Stimulated activated naive B cell treated with anti-CD40 and anti-IgM and Interleukin-4, amounts not matched to agents 10 μg/mL and 1 μg/mL and 100 μg/mL, for 72 hours (primary cell): ENCODE results near the gene SH3TC1.

Experiments
- ATAC-seq, 2 donors: fragments of 150-1000 bp; cut with Tn5 transposase; replicated peaks; 2 replicates each; pipeline ENCODE4 v1.10.0; 2021; ENCODE audit warnings: moderate library complexity in 1 of 2
- DNase-seq: peaks from one replicate; pipeline ENCODE4 v3.0.0; 2021
- H3K27ac Mint-ChIP-seq: one replicate; pipeline ENCODE4 v1.8.0; 2022; ENCODE audit warnings: mild to moderate bottlenecking, mixed read lengths
- H3K27me3 Mint-ChIP-seq, 2 donors: one replicate each; pipeline ENCODE4 v1.8.0; 2022; ENCODE audit warnings: mixed read lengths in 2 of 2
- H3K36me3 Mint-ChIP-seq, 2 donors: one replicate each; pipeline ENCODE4 v1.8.0; 2022; ENCODE audit warnings: mixed read lengths in 2 of 2, mild to moderate bottlenecking in 1 of 2
- H3K4me1 Mint-ChIP-seq, 2 donors: one replicate each; pipeline ENCODE4 v1.8.0; 2022; ENCODE audit warnings: mixed read lengths in 2 of 2, mild to moderate bottlenecking in 1 of 2
- H3K4me3 Mint-ChIP-seq, 2 donors: one replicate each; pipeline ENCODE4 v1.8.0; 2022; ENCODE audit warnings: mild to moderate bottlenecking in 2 of 2, mixed read lengths in 2 of 2, moderate library complexity in 1 of 2
- H3K9me3 Mint-ChIP-seq, 2 donors: one replicate each; pipeline ENCODE4 v1.8.0; 2022; ENCODE audit warnings: mixed read lengths in 2 of 2, mild to moderate bottlenecking in 1 of 2

Gene SH3TC1

GRCh38 chr4:8284391-8284790, 85.3 kb downstream of the SH3TC1 start:
- Mint-ChIP-seq H3K9me3 (no peaks in the 10 kb centered on the region), H3K4me3 (no peak overlapping the region), H3K27me3 (no peaks in the 10 kb centered on the region), H3K27ac (no peak overlapping the region), H3K36me3 (no peaks in the 10 kb centered on the region), H3K4me1 (peaks cover 0 to 4% of the 10 kb centered on the region in 2 donors)
- no peak for DNase-seq
- ATAC-seq = no peak

- ATAC-seq (no peak), DNase-seq (no peak)
- Mint-ChIP-seq H3K27ac (no peak overlapping the region), H3K9me3 (no peaks in the 10 kb centered on the region), H3K27me3 (no peaks in the 10 kb centered on the region), H3K4me3 (no peak overlapping the region), H3K4me1 (peaks cover 0 to 3% of the 10 kb centered on the region in 2 donors), H3K36me3 (no peaks in the 10 kb centered on the region)
Observed at GRCh38 chr4:8285143-8285975, 86.3 kb downstream of the SH3TC1 start.

GRCh38 chr4:8285976-8286718, 87.1 kb downstream of the SH3TC1 start:
- H3K4me3 Mint-ChIP-seq = no peak overlapping the region
- ATAC-seq (no peak), DNase-seq (no peak)
- no peaks in the 10 kb centered on the region for H3K27me3 Mint-ChIP-seq
- H3K4me1 Mint-ChIP-seq = peaks cover 0 to 7% of the 10 kb centered on the region in 2 donors
- H3K36me3 Mint-ChIP-seq = no peaks in the 10 kb centered on the region
- H3K27ac Mint-ChIP-seq = no peak overlapping the region
- no peaks in the 10 kb centered on the region for H3K9me3 Mint-ChIP-seq

GRCh38 chr4:8286719-8287342, 87.7 kb downstream of the SH3TC1 start:
- no peaks in the 10 kb centered on the region for H3K27me3 Mint-ChIP-seq
- H3K27ac Mint-ChIP-seq = no peak overlapping the region
- H3K9me3 Mint-ChIP-seq = no peaks in the 10 kb centered on the region
- peaks cover 0 to 9% of the 10 kb centered on the region in 2 donors for H3K4me1 Mint-ChIP-seq
- DNase-seq (no peak), ATAC-seq (no peak)
- H3K36me3 Mint-ChIP-seq = no peaks in the 10 kb centered on the region
- H3K4me3 Mint-ChIP-seq = no peak overlapping the region

- Mint-ChIP-seq H3K4me1 (peaks cover 0 to 9% of the 10 kb centered on the region in 2 donors), H3K36me3 (no peaks in the 10 kb centered on the region), H3K9me3 (no peaks in the 10 kb centered on the region), H3K27ac (no peak overlapping the region), H3K27me3 (no peaks in the 10 kb centered on the region), H3K4me3 (no peak overlapping the region)
- DNase-seq (no peak), ATAC-seq (no peak)
Observed at GRCh38 chr4:8287343-8288280, 88.5 kb downstream of the SH3TC1 start.

- no peaks in the 10 kb centered on the region for H3K36me3 Mint-ChIP-seq
- ATAC-seq = no peak
Observed at GRCh38 chr4:8289151-8289750, 90.2 kb downstream of the SH3TC1 start.

GRCh38 chr4:8289956-8290700, 91.0 kb downstream of the SH3TC1 start:
- Mint-ChIP-seq H3K27me3 (no peaks in the 10 kb centered on the region), H3K4me1 (peaks cover 0 to 9% of the 10 kb centered on the region in 2 donors), H3K9me3 (peaks cover 5 to 7% of the 10 kb centered on the region in 2 donors), H3K36me3 (no peaks in the 10 kb centered on the region), H3K27ac (peak overlapping the region; percentile 66), H3K4me3 (no peak overlapping the region)
- no peak for DNase-seq
- no peak for ATAC-seq

More at GRCh38 chr4:8289151-8289750, 90.2 kb downstream of the SH3TC1 start:
- H3K4me1 Mint-ChIP-seq = peaks cover 0 to 9% of the 10 kb centered on the region in 2 donors
- no peak overlapping the region for H3K27ac Mint-ChIP-seq
- DNase-seq = no peak
- no peak overlapping the region for H3K4me3 Mint-ChIP-seq
- H3K9me3 Mint-ChIP-seq = no peaks in the 10 kb centered on the region
- no peaks in the 10 kb centered on the region for H3K27me3 Mint-ChIP-seq

- H3K27ac Mint-ChIP-seq = no peak overlapping the region
- DNase-seq (no peak), ATAC-seq (peak in 1 of 2 donors; percentile 22)
- peaks cover 0 to 9% of the 10 kb centered on the region in 2 donors for H3K4me1 Mint-ChIP-seq
- no peaks in the 10 kb centered on the region for H3K36me3 Mint-ChIP-seq
- H3K9me3 Mint-ChIP-seq = peaks cover 7 to 8% of the 10 kb centered on the region in 2 donors
- H3K4me3 Mint-ChIP-seq = no peak overlapping the region
- H3K27me3 Mint-ChIP-seq = no peaks in the 10 kb centered on the region
Observed at GRCh38 chr4:8290701-8290970, 91.5 kb downstream of the SH3TC1 start.
